GM06990 (cell line): ENCODE results near the gene TSPAN33.

Experiments used
- DNase-seq: peaks from one replicate; pipeline ENCODE4 v3.0.0-alpha.2; 2011; ENCODE audit not compliant: insufficient read length; ENCODE audit errors: extremely low read depth
- H3K27me3 ChIP-seq: replicated peaks from 2 replicates; pipeline ENCODE4 v1.6.0; 2011; ENCODE audit warnings: low read length; ENCODE audit not compliant: control insufficient read depth, insufficient read depth
- H3K36me3 ChIP-seq: 2 replicates; pipeline ENCODE4 v1.5.1; 2011; ENCODE audit warnings: low read length; ENCODE audit not compliant: control insufficient read depth, insufficient read depth
- H3K4me3 ChIP-seq: replicated peaks from 2 replicates; pipeline ENCODE4 v1.5.1; 2011; ENCODE audit warnings: low read depth, mild to moderate bottlenecking, control low read depth, low read length
- TF ChIP-seq, protein P1 (sequence below): IDR thresholded peaks from 2 replicates; pipeline ENCODE4 v1.5.1; 2011; ENCODE audit warnings: low read length, control low read depth, mild to moderate bottlenecking, inconsistent platforms; ENCODE audit not compliant: insufficient read depth, poor library complexity, severe bottlenecking

The TSPAN33 gene

DNA sequence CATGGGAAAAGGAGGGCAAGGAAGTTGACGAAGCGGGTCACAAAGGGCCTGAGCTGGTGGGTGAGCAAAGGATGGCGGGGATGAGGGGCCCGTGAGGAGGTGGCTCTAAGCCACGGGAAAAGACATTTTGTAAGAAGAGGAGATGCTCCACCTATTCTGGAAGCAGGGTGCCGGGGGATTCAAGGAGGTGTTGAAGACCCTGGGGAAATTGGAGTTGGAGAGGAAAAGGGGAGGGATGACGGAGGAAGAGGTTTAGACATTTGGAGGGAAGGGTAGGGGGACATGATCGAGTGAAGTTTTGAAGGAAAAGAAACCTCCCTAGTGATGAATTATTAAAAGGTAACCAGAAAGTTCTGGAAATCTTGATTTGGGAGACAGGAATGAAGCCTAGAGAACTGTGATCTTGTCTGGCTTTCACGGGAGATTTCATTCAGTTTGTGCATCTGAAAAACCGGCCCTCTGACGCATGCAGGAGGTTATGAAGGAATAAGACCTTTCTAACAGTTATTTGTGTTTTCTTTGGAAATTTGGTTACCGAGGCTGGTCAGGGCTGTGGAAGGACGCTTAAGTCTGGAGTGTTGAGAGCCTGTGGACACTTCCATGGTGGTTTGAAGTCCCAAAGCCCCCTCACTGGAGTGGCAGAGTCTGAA lies 45.3 kb downstream of the TSPAN33 start:
- Histone ChIP-seq H3K36me3 (no peaks in the 10 kb centered on the region), H3K4me3 (peak overlapping the region; percentile 60), H3K27me3 (no peaks in the 10 kb centered on the region; the same call in 1 of the 2 replicates)
- DNase-seq = no peak
- TF ChIP-seq, protein P1, sequence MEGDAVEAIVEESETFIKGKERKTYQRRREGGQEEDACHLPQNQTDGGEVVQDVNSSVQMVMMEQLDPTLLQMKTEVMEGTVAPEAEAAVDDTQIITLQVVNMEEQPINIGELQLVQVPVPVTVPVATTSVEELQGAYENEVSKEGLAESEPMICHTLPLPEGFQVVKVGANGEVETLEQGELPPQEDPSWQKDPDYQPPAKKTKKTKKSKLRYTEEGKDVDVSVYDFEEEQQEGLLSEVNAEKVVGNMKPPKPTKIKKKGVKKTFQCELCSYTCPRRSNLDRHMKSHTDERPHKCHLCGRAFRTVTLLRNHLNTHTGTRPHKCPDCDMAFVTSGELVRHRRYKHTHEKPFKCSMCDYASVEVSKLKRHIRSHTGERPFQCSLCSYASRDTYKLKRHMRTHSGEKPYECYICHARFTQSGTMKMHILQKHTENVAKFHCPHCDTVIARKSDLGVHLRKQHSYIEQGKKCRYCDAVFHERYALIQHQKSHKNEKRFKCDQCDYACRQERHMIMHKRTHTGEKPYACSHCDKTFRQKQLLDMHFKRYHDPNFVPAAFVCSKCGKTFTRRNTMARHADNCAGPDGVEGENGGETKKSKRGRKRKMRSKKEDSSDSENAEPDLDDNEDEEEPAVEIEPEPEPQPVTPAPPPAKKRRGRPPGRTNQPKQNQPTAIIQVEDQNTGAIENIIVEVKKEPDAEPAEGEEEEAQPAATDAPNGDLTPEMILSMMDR = no peak

DNA sequence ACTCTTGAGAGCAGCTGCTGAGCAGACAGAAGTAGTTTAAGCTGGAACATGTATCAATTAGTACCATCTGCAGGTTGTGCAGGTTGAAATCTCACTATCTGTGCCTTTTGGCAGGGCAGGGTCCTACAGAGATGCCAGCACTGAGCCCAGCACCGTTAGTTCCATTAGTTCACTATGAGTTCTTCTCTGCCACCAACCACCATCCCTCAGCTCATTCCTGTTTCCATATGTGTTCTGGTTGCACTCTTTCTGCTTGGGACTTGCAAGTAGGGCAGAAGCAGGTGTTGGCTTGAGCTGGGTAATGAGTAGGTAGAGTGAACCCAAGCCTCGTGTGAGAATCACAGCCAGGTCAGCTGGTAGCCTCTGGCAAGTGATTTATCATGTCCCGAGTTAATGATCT lies 46.8 kb downstream of the TSPAN33 start:
- no peaks in the 10 kb centered on the region for H3K36me3 ChIP-seq
- DNase-seq = no peak
- no peaks in the 10 kb centered on the region; the same call in 1 of the 2 replicates for H3K27me3 ChIP-seq
- no peak overlapping the region for H3K4me3 ChIP-seq
- TF ChIP-seq, protein P1 = no peak

GRCh38 chr7:129193892-129194291 lies 49.4 kb downstream of the TSPAN33 start:
- Histone ChIP-seq H3K36me3 (no peaks in the 10 kb centered on the region), H3K4me3 (no peak overlapping the region), H3K27me3 (no peaks in the 10 kb centered on the region; the same call in 1 of the 2 replicates)
- TF ChIP-seq, protein P1 = no peak
- no peak for DNase-seq

GRCh38 chr7:129197771-129198170 lies 53.3 kb downstream of the TSPAN33 start:
- TF ChIP-seq, protein P1 = no peak
- no peak for DNase-seq
- Histone ChIP-seq H3K4me3 (no peak overlapping the region), H3K27me3 (no peaks in the 10 kb centered on the region), H3K36me3 (no peaks in the 10 kb centered on the region)

GRCh38 chr7:129199406-129199805 lies 54.9 kb downstream of the TSPAN33 start:
- Histone ChIP-seq H3K4me3 (no peak overlapping the region), H3K27me3 (no peaks in the 10 kb centered on the region), H3K36me3 (no peaks in the 10 kb centered on the region)
- DNase-seq = no peak
- TF ChIP-seq, protein P1 = no peak
